ENCODE data around the gene ADAMTSL1. TPM values are rescaled to one million over a fixed set of nuclear protein-coding genes. Genes with fewer than 3 reads are reported as not detected.

ADAMTSL1 gene
- polyA plus RNA-seq, 4 donors, result 10.2 to 93.0 (median 19.4) TPM

- no peak for DNase-seq (ENCODE audit: low read depth in 4 of 4, low spot score in 3 of 4)
These were observed 164.7 kb downstream of the ADAMTSL1 start for GRCh38 chr9:18638371-18639249.

GRCh38 chr9:18639911-18640310, 166.0 kb downstream of the ADAMTSL1 start:
- no peak for DNase-seq (ENCODE audit: low read depth in 4 of 4, low spot score in 3 of 4)

- no peak for DNase-seq (ENCODE audit: low read depth in 4 of 4, low spot score in 3 of 4)
These were observed 185.1 kb downstream of the ADAMTSL1 start for GRCh38 chr9:18658804-18659705.

- DNase-seq (ENCODE audit: low read depth in 4 of 4, low spot score in 3 of 4), result no peak
These were observed 186.0 kb downstream of the ADAMTSL1 start for GRCh38 chr9:18660001-18660400.

GRCh38 chr9:18662320-18662719, 188.4 kb downstream of the ADAMTSL1 start:
- DNase-seq (ENCODE audit: low read depth in 4 of 4, low spot score in 3 of 4), result no peak

GRCh38 chr9:18665947-18666346, 192.0 kb downstream of the ADAMTSL1 start:
- no peak for DNase-seq (ENCODE audit: low read depth in 4 of 4, low spot score in 3 of 4)

- DNase-seq (ENCODE audit: low read depth in 4 of 4, low spot score in 3 of 4), result no peak
These were observed 192.4 kb downstream of the ADAMTSL1 start for GRCh38 chr9:18666348-18666747.

- no peak for DNase-seq (ENCODE audit: low read depth in 4 of 4, low spot score in 3 of 4)
These were observed 193.2 kb downstream of the ADAMTSL1 start for GRCh38 chr9:18666986-18667772.

GRCh38 chr9:18668944-18669343, 195.0 kb downstream of the ADAMTSL1 start:
- no peak for DNase-seq (ENCODE audit: low read depth in 4 of 4, low spot score in 3 of 4)

GRCh38 chr9:18672706-18673105, 198.8 kb downstream of the ADAMTSL1 start:
- no peak for DNase-seq (ENCODE audit: low read depth in 4 of 4, low spot score in 3 of 4)

- DNase-seq (ENCODE audit: low read depth in 4 of 4, low spot score in 3 of 4), result no peak
These were observed 199.2 kb downstream of the ADAMTSL1 start for GRCh38 chr9:18673179-18673578.

GRCh38 chr9:18675332-18675731, 201.4 kb downstream of the ADAMTSL1 start:
- no peak for DNase-seq (ENCODE audit: low read depth in 4 of 4, low spot score in 3 of 4)

GRCh38 chr9:18675973-18676372, 202.0 kb downstream of the ADAMTSL1 start:
- DNase-seq (ENCODE audit: low read depth in 4 of 4, low spot score in 3 of 4), result no peak

GRCh38 chr9:18676525-18676924, 202.6 kb downstream of the ADAMTSL1 start:
- DNase-seq (ENCODE audit: low read depth in 4 of 4, low spot score in 3 of 4), result no peak

- DNase-seq (ENCODE audit: low read depth in 4 of 4, low spot score in 3 of 4), result no peak
These were observed 205.1 kb downstream of the ADAMTSL1 start for GRCh38 chr9:18678821-18679590.

GRCh38 chr9:18682907-18683306, 209.0 kb downstream of the ADAMTSL1 start:
- DNase-seq (ENCODE audit: low read depth in 4 of 4, low spot score in 3 of 4), result no peak

GRCh38 chr9:18683312-18683711, 209.4 kb downstream of the ADAMTSL1 start:
- DNase-seq (ENCODE audit: low read depth in 4 of 4, low spot score in 3 of 4), result no peak

GRCh38 chr9:18683851-18684250, 209.9 kb downstream of the ADAMTSL1 start:
- no peak for DNase-seq (ENCODE audit: low read depth in 4 of 4, low spot score in 3 of 4)

GRCh38 chr9:18684593-18685317, 210.8 kb downstream of the ADAMTSL1 start:
- DNase-seq (ENCODE audit: low read depth in 4 of 4, low spot score in 3 of 4), result no peak
